ENCODE measurements around the gene P2RY14.

P2RY14 gene

GRCh38 chr3:151318991-151319390 is 40.6 kb upstream of the P2RY14 start:
- Histone ChIP-seq H3K9me2 (replicated peaks; ENCODE audit: low read depth, low read length) (no peaks in the 10 kb centered on the region), H3K79me2 (ENCODE audit: insufficient read depth, low read length) (no peaks in the 10 kb centered on the region), H3K27me3 (ENCODE audit: insufficient read depth, low read length, poor library complexity, severe bottlenecking) (no peaks in the 10 kb centered on the region), H3K9me3 (ENCODE audit: insufficient read depth, low read depth, low read length) (no peaks in the 10 kb centered on the region), H3K4me1 (ENCODE audit: insufficient read depth, low read length, poor library complexity, severe bottlenecking) (peaks cover 4% of the 10 kb centered on the region), H3K36me3 (ENCODE audit: insufficient read depth, low read length) (peaks cover 9% of the 10 kb centered on the region; the same call in 1 of the 2 replicates), H2AFZ (ENCODE audit: low read length) (no peak overlapping the region), H3F3A (ENCODE audit: low read depth) (no peaks in the 10 kb centered on the region), H3K4me3 (ENCODE audit: low read length, poor library complexity, severe bottlenecking) (no peak overlapping the region), H3K9ac (ENCODE audit: low read depth, low read length, poor library complexity, severe bottlenecking) (no peak overlapping the region), H3K4me2 (ENCODE audit: low read depth, low read length, poor library complexity, severe bottlenecking) (no peak overlapping the region), H4K20me1 (ENCODE audit: insufficient read depth, low read length, poor library complexity, severe bottlenecking) (no peaks in the 10 kb centered on the region)
- TF ChIP-seq EZH2phosphoT487 (IDR thresholded peaks at IDR 0.05; ENCODE audit: borderline replicate concordance) (no peak), CTCF (conservative IDR thresholded peaks at IDR 0.05; ENCODE audit: low read length) (no peak)

- H3K4me3 ChIP-seq (ENCODE audit: low read length, poor library complexity, severe bottlenecking), result no peak overlapping the region
- H2AFZ ChIP-seq (ENCODE audit: low read length), result no peak overlapping the region
- H3K79me2 ChIP-seq (ENCODE audit: insufficient read depth, low read length), result no peaks in the 10 kb centered on the region
- no peak overlapping the region for H3K9ac ChIP-seq (ENCODE audit: low read depth, low read length, poor library complexity, severe bottlenecking)
- H4K20me1 ChIP-seq (ENCODE audit: insufficient read depth, low read length, poor library complexity, severe bottlenecking), result no peaks in the 10 kb centered on the region
- H3K36me3 ChIP-seq (ENCODE audit: insufficient read depth, low read length), result peaks cover 10% of the 10 kb centered on the region; the same call in 1 of the 2 replicates
- no peaks in the 10 kb centered on the region for H3F3A ChIP-seq (ENCODE audit: low read depth)
- H3K9me3 ChIP-seq (ENCODE audit: insufficient read depth, low read depth, low read length), result no peaks in the 10 kb centered on the region
- no peaks in the 10 kb centered on the region for H3K9me2 ChIP-seq (replicated peaks; ENCODE audit: low read depth, low read length)
- H3K4me2 ChIP-seq (ENCODE audit: low read depth, low read length, poor library complexity, severe bottlenecking), result no peak overlapping the region
- peaks cover 4% of the 10 kb centered on the region for H3K4me1 ChIP-seq (ENCODE audit: insufficient read depth, low read length, poor library complexity, severe bottlenecking)
- no peaks in the 10 kb centered on the region for H3K27me3 ChIP-seq (ENCODE audit: insufficient read depth, low read length, poor library complexity, severe bottlenecking)
- TF ChIP-seq EZH2phosphoT487 (IDR thresholded peaks at IDR 0.05; ENCODE audit: borderline replicate concordance) (no peak), CTCF (conservative IDR thresholded peaks at IDR 0.05; ENCODE audit: low read length) (no peak)
Measured at GRCh38 chr3:151318313-151318712, 40.0 kb upstream of the P2RY14 start.

- no peak within 1 kb of the TSS for H3K4me2 ChIP-seq (ENCODE audit: low read depth, low read length, poor library complexity, severe bottlenecking)
- H3K27me3 ChIP-seq (ENCODE audit: insufficient read depth, low read length, poor library complexity, severe bottlenecking), result no peaks in the 10 kb centered on the region
- H2AFZ ChIP-seq (ENCODE audit: low read length), result no peak within 1 kb of the TSS
- no peaks in the 10 kb centered on the region for H4K20me1 ChIP-seq (ENCODE audit: insufficient read depth, low read length, poor library complexity, severe bottlenecking)
- H3K9ac ChIP-seq (ENCODE audit: low read depth, low read length, poor library complexity, severe bottlenecking), result no peak within 1 kb of the TSS
- no peaks in the 10 kb centered on the region for H3K79me2 ChIP-seq (ENCODE audit: insufficient read depth, low read length)
- no peaks in the 10 kb centered on the region for H3F3A ChIP-seq (ENCODE audit: low read depth)
- H3K9me3 ChIP-seq (ENCODE audit: insufficient read depth, low read depth, low read length), result no peaks in the 10 kb centered on the region
- no peaks in the 10 kb centered on the region for H3K9me2 ChIP-seq (replicated peaks; ENCODE audit: low read depth, low read length)
- no peak for TF ChIP-seq EZH2phosphoT487 (IDR thresholded peaks at IDR 0.05; ENCODE audit: borderline replicate concordance)
- TF ChIP-seq CTCF (conservative IDR thresholded peaks at IDR 0.05; ENCODE audit: low read length), result no peak
- peaks cover 10% of the 10 kb centered on the region; the same call in 1 of the 2 replicates for H3K36me3 ChIP-seq (ENCODE audit: insufficient read depth, low read length)
- H3K4me3 ChIP-seq (ENCODE audit: low read length, poor library complexity, severe bottlenecking), result no peak within 1 kb of the TSS
- H3K4me1 ChIP-seq (ENCODE audit: insufficient read depth, low read length, poor library complexity, severe bottlenecking), result peaks cover 4% of the 10 kb centered on the region
Measured at GRCh38 chr3:151316267-151316991, 38.1 kb upstream of the P2RY14 start, which contains the start of gene GPR87. TSS of gene GPR87 (minus strand) at chr3:151316820. CDS start at chr3:151300100, 16,720 bp downstream.

Data from Loucy (cell line).